Neural cell (in vitro differentiated cells): ENCODE data around the gene CTNNA2.

ENCODE experiments used
- EZH2 ChIP-seq: fragments of 200-600, 300-800 bp; shearing (Covaris generic), sonication (generic); IDR thresholded peaks from 2 replicates; pipeline ENCODE4 v1.6.1; 2014; ENCODE audit warnings: antibody characterized with exemption, low read length, borderline replicate concordance, mild to moderate bottlenecking; ENCODE audit not compliant: insufficient read depth, poor library complexity, severe bottlenecking
- POLR2AphosphoS5 ChIP-seq: IDR thresholded peaks from 2 replicates; pipeline ENCODE4 v1.6.1; 2012
- TAF1 ChIP-seq: IDR thresholded peaks from 2 replicates; pipeline ENCODE4 v1.6.1; 2012; ENCODE audit warnings: low read depth
- TF ChIP-seq, protein P1 (sequence below): fragments of 450-650 bp; IDR thresholded peaks from 2 replicates; pipeline ENCODE4 v1.5.1; 2014; ENCODE audit warnings: antibody characterized with exemption, mild to moderate bottlenecking, moderate library complexity; ENCODE audit not compliant: poor library complexity, severe bottlenecking

- TF ChIP-seq, protein P1, sequence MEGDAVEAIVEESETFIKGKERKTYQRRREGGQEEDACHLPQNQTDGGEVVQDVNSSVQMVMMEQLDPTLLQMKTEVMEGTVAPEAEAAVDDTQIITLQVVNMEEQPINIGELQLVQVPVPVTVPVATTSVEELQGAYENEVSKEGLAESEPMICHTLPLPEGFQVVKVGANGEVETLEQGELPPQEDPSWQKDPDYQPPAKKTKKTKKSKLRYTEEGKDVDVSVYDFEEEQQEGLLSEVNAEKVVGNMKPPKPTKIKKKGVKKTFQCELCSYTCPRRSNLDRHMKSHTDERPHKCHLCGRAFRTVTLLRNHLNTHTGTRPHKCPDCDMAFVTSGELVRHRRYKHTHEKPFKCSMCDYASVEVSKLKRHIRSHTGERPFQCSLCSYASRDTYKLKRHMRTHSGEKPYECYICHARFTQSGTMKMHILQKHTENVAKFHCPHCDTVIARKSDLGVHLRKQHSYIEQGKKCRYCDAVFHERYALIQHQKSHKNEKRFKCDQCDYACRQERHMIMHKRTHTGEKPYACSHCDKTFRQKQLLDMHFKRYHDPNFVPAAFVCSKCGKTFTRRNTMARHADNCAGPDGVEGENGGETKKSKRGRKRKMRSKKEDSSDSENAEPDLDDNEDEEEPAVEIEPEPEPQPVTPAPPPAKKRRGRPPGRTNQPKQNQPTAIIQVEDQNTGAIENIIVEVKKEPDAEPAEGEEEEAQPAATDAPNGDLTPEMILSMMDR = no peak
- no peak for TF ChIP-seq TAF1
- no peak for TF ChIP-seq POLR2AphosphoS5
- TF ChIP-seq EZH2 = no peak
Measured at GRCh38 chr2:80042635-80043034, 529.8 kb downstream of the CTNNA2 start.
